ENCODE results near the gene PALMD.

GRCh38 chr1:99735852-99736251 lies 89.9 kb downstream of the PALMD start:
- no peak for TF ChIP-seq CTCF (IDR thresholded peaks at IDR 0.05)
- no peak for TF ChIP-seq POLR2A (IDR thresholded peaks at IDR 0.05)
